WTC11 (cell line): ENCODE measurements around the gene GUCA1A. TPM values are rescaled to one million over a fixed set of nuclear protein-coding genes. Genes with fewer than 3 reads are reported as not detected.
"Not testable (repeated sequence)": the region's sequence is repeated elsewhere in the genome, so short reads cannot be mapped to it uniquely, and the experiment has no call there.

Source experiments
- ATAC-seq: fragments of 200-7000 bp; cut with Tn5 transposase; 2 replicates; pipeline ENCODE4 v1.10.0; 2021; ENCODE audit warnings: mild to moderate bottlenecking, moderate library complexity
- CTCF ChIA-PET: fragments of 300-600 bp; sonication (Branson Sonifier 250); formaldehyde crosslinking; loops from one replicate; lab custom pipeline; 2021; ENCODE audit warnings: antibody characterized with exemption; lab: Charles Lee
- POLR2A ChIA-PET: fragments of 350-600 bp; sonication (Branson Sonifier 250); formaldehyde crosslinking; loops from one replicate; lab custom pipeline; 2021; ENCODE audit warnings: antibody characterized with exemption; lab: Charles Lee
- DNase-seq: peaks from one replicate; pipeline ENCODE4 v3.0.0; 2021; ENCODE audit warnings: low spot score
- H3K27ac Mint-ChIP-seq: 2 replicates; pipeline ENCODE4 v1.8.0; 2021; ENCODE audit warnings: mixed read lengths
- H3K27me3 Mint-ChIP-seq: 2 replicates; pipeline ENCODE4 v1.8.0; 2021; ENCODE audit warnings: low read depth, mild to moderate bottlenecking, moderate library complexity, mixed read lengths
- H3K36me3 Mint-ChIP-seq: 2 replicates; pipeline ENCODE4 v1.8.0; 2021; ENCODE audit warnings: mixed read lengths
- H3K4me1 Mint-ChIP-seq: 2 replicates; pipeline ENCODE4 v1.8.0; 2022; ENCODE audit warnings: mixed read lengths
- H3K4me3 Mint-ChIP-seq: 2 replicates; pipeline ENCODE4 v1.8.0; 2021; ENCODE audit warnings: mild to moderate bottlenecking, moderate library complexity, mixed read lengths
- H3K9me3 Mint-ChIP-seq: 2 replicates; pipeline ENCODE4 v1.8.0; 2021; ENCODE audit warnings: mixed read lengths
- ATF3 ChIP-seq: sonication (generic); formaldehyde crosslinking; conservative IDR thresholded peaks from 2 replicates; pipeline ENCODE4 v1.8.1; 2022; ENCODE audit warnings: mild to moderate bottlenecking, missing genetic modification reagents
- CBFB ChIP-seq: sonication (generic); formaldehyde crosslinking; IDR thresholded peaks from 2 replicates; pipeline ENCODE4 v1.8.1; 2022; ENCODE audit warnings: mild to moderate bottlenecking, low read depth, missing genetic modification reagents
- CTCF ChIP-seq: fragments of 200-600 bp; IDR thresholded peaks from 2 replicates; pipeline ENCODE4 v1.8.0; 2022; ENCODE audit warnings: antibody characterized with exemption
- E2F1 ChIP-seq: sonication (generic); formaldehyde crosslinking; IDR thresholded peaks from 2 replicates; pipeline ENCODE4 v1.8.0; 2022; ENCODE audit warnings: mild to moderate bottlenecking, missing genetic modification reagents
- FOXK1 ChIP-seq: sonication (generic); formaldehyde crosslinking; IDR thresholded peaks from 2 replicates; pipeline ENCODE4 v1.8.0; 2022; ENCODE audit warnings: mild to moderate bottlenecking, moderate library complexity, missing genetic modification reagents
- HMGA2 ChIP-seq: fragments of 250-450 bp; sonication (Bioruptor Pico); IDR thresholded peaks from 2 replicates; pipeline ENCODE4 v1.4.0; 2021; ENCODE audit warnings: mild to moderate bottlenecking, moderate library complexity
- IRF1 ChIP-seq: sonication (generic); formaldehyde crosslinking; IDR thresholded peaks from 2 replicates; pipeline ENCODE4 v1.8.0; 2023; ENCODE audit warnings: missing genetic modification reagents
- NR1H2 ChIP-seq: sonication (generic); formaldehyde crosslinking; IDR thresholded peaks from 2 replicates; pipeline ENCODE4 v1.9.0; 2021; ENCODE audit warnings: mild to moderate bottlenecking, moderate library complexity, missing genetic modification reagents
- NR2C2 ChIP-seq: sonication (generic); formaldehyde crosslinking; IDR thresholded peaks from 2 replicates; pipeline ENCODE4 v1.8.0; 2022; ENCODE audit warnings: mild to moderate bottlenecking, missing genetic modification reagents
- NR3C1 ChIP-seq: sonication (generic); formaldehyde crosslinking; conservative IDR thresholded peaks from 2 replicates; pipeline ENCODE4 v1.8.1; 2023; ENCODE audit warnings: low read depth, mild to moderate bottlenecking, missing genetic modification reagents
- OVOL2 ChIP-seq: fragments of 250-450 bp; sonication (Bioruptor Pico); IDR thresholded peaks from 2 replicates; pipeline ENCODE4 v1.9.0; 2021; ENCODE audit warnings: mild to moderate bottlenecking, borderline replicate concordance
- PRDM15 ChIP-seq: sonication (generic); formaldehyde crosslinking; IDR thresholded peaks from 2 replicates; pipeline ENCODE4 v1.8.0; 2022; ENCODE audit warnings: missing genetic modification reagents
- PREB ChIP-seq: sonication (generic); formaldehyde crosslinking; IDR thresholded peaks from 2 replicates; pipeline ENCODE4 v1.8.1; 2022; ENCODE audit warnings: mild to moderate bottlenecking, missing genetic modification reagents, moderate library complexity, borderline replicate concordance
- SOX15 ChIP-seq: fragments of 250-450 bp; sonication (Bioruptor Pico); IDR thresholded peaks from 2 replicates; pipeline ENCODE4 v1.9.0; 2021; ENCODE audit warnings: mild to moderate bottlenecking
- SP1 ChIP-seq: sonication (generic); formaldehyde crosslinking; conservative IDR thresholded peaks from 2 replicates; pipeline ENCODE4 v1.8.1; 2022; ENCODE audit warnings: missing genetic modification reagents
- TP53 ChIP-seq: sonication (generic); formaldehyde crosslinking; IDR thresholded peaks from 2 replicates; pipeline ENCODE4 v1.8.1; 2023; ENCODE audit warnings: mild to moderate bottlenecking, missing genetic modification reagents
- ZNF138 ChIP-seq: sonication (generic); formaldehyde crosslinking; conservative IDR thresholded peaks from 2 replicates; pipeline ENCODE4 v1.8.1; 2022; ENCODE audit warnings: mild to moderate bottlenecking, moderate library complexity, missing genetic modification reagents
- ZNF219 ChIP-seq: sonication (generic); formaldehyde crosslinking; IDR thresholded peaks from 2 replicates; pipeline ENCODE4 v1.8.0; 2023; ENCODE audit warnings: missing genetic modification reagents, mild to moderate bottlenecking, borderline replicate concordance
- ZNF263 ChIP-seq: sonication (generic); formaldehyde crosslinking; IDR thresholded peaks from 2 replicates; pipeline ENCODE4 v1.8.1; 2022; ENCODE audit warnings: low read depth, mild to moderate bottlenecking, moderate library complexity, missing genetic modification reagents
- ZNF532 ChIP-seq: fragments of 250-450 bp; sonication (Bioruptor Pico); IDR thresholded peaks from 2 replicates; pipeline ENCODE4 v1.9.0; 2021; ENCODE audit warnings: mild to moderate bottlenecking, borderline replicate concordance
- total RNA-seq: library from RNA; stranded (reverse); gene quantifications from 3 replicates; pipeline ENCODE4 v1.2.3, GENCODE V29; 2021

GUCA1A gene
- total RNA-seq, 1 experiment from 2014 or later, result 10.9 TPM

GRCh38 chr6:42190554-42191183 is 17.5 kb downstream of the GUCA1A start (continued):
- TF ChIP-seq TP53 (CRISPR knock-in tag) (no peak), ZNF219 (CRISPR knock-in tag) (no peak), ZNF138 (no peak), PREB (no peak), HMGA2 (no peak), SP1 (CRISPR knock-in tag) (no peak), SOX15 (no peak), NR3C1 (no peak), PRDM15 (CRISPR knock-in tag) (no peak), FOXK1 (CRISPR knock-in tag) (no peak)

GRCh38 chr6:42192385-42192784 is 19.2 kb downstream of the GUCA1A start:
- not testable (repeated sequence) for H3K27me3 Mint-ChIP-seq, ATAC-seq, H3K4me3 Mint-ChIP-seq, H3K9me3 Mint-ChIP-seq, DNase-seq, H3K27ac Mint-ChIP-seq, H3K36me3 Mint-ChIP-seq
- ChIA-PET CTCF (interaction anchor here (0.7 to 1.7 kb wide), 5 partner anchors 22 to 410 kb away, joined by 3 to 9 read pairs (median 3); no protein-coding TSS in a partner anchor), POLR2A (interaction anchor here (0.9 kb wide), 1 partner anchor 1139 kb away, joined by 3 read pairs; the partner anchor contains the start of gene APOBEC2)
- H3K4me1 Mint-ChIP-seq, result peaks cover 14% of the 10 kb centered on the region

- Mint-ChIP-seq H3K27me3 (peaks cover 7% of the 10 kb centered on the region), H3K4me3 (peak overlapping the region; percentile 20), H3K9me3 (no peaks in the 10 kb centered on the region), H3K27ac (no peak overlapping the region), H3K36me3 (no peaks in the 10 kb centered on the region), H3K4me1 (peaks cover 14% of the 10 kb centered on the region)
- DNase-seq (no peak), ATAC-seq (peak; percentile 85)
- ChIA-PET POLR2A (interaction anchor here (1.0 kb wide), 1 partner anchor 10 kb away, joined by 3 read pairs; no protein-coding TSS in a partner anchor), CTCF (interaction anchor here (0.5 to 2.4 kb wide), 10 partner anchors 8 to 493 kb away, joined by 3 to 11 read pairs (median 4); no protein-coding TSS in a partner anchor)
- TF ChIP-seq OVOL2 (CRISPR knock-in tag), result no peak
- TF ChIP-seq E2F1 (CRISPR knock-in tag), result no peak
- no peak for TF ChIP-seq CTCF
- TF ChIP-seq CBFB (CRISPR knock-in tag), result no peak
- no peak for TF ChIP-seq NR1H2 (CRISPR knock-in tag)
- no peak for TF ChIP-seq ATF3
- TF ChIP-seq IRF1 (CRISPR knock-in tag), result no peak
- no peak for TF ChIP-seq ZNF532 (CRISPR knock-in tag)
- TF ChIP-seq NR2C2 (CRISPR knock-in tag), result no peak
- no peak for TF ChIP-seq ZNF263
Measured at GRCh38 chr6:42193491-42193894, 20.3 kb downstream of the GUCA1A start.
